HEK293 (cell line): ENCODE results near the gene INPPL1.

Experiments
- GFI1B ChIP-seq: fragments of 450-650 bp; formaldehyde crosslinking; IDR thresholded peaks from 2 replicates; pipeline ENCODE4 v1.5.1; 2016; ENCODE audit warnings: missing biosample characterization, missing genetic modification characterization
- REST ChIP-seq: fragments of 450-650 bp; formaldehyde crosslinking; IDR thresholded peaks from 2 replicates; pipeline ENCODE4 v1.5.1; 2016; ENCODE audit warnings: missing biosample characterization, missing genetic modification characterization
- TCF7L2 ChIP-seq: IDR thresholded peaks from 2 replicates; pipeline ENCODE4 v1.6.1; 2011; ENCODE audit warnings: low read depth, mild to moderate bottlenecking, inconsistent platforms, low read length, moderate library complexity, borderline replicate concordance
- ZNF24 ChIP-seq: fragments of 450-650 bp; formaldehyde crosslinking; IDR thresholded peaks from 2 replicates; pipeline ENCODE4 v1.5.1; 2016; ENCODE audit warnings: missing biosample characterization, missing genetic modification characterization
- ZNF274 ChIP-seq, 2 experiments: fragments of 200-500 bp in 1 of 2; fragments of 450-650 bp in 1 of 2; sonication (Bioruptor generic) in 1 of 2; formaldehyde crosslinking in 1 of 2; IDR thresholded peaks; 2 replicates each; pipeline versions ENCODE4 v1.5.1 to v1.6.1; 2014 to 2016; ENCODE audit warnings: borderline replicate concordance in 1 of 2, inconsistent platforms in 1 of 2, low read length in 1 of 2, missing biosample characterization in 1 of 2, missing genetic modification characterization in 1 of 2
- ZNF48 ChIP-seq: fragments of 450-650 bp; formaldehyde crosslinking; IDR thresholded peaks from 2 replicates; pipeline ENCODE4 v1.5.1; 2016; ENCODE audit warnings: missing biosample characterization, missing genetic modification characterization
- ZNF76 ChIP-seq: fragments of 450-650 bp; formaldehyde crosslinking; IDR thresholded peaks from 2 replicates; pipeline ENCODE4; 2016; ENCODE audit warnings: low read depth, missing biosample characterization, missing genetic modification characterization, borderline replicate concordance
- ZNF768 ChIP-seq: fragments of 450-650 bp; formaldehyde crosslinking; IDR thresholded peaks from 2 replicates; pipeline ENCODE4 v1.5.1; 2018; ENCODE audit warnings: missing biosample characterization, mild to moderate bottlenecking, missing genetic modification characterization
- TF ChIP-seq, protein P1 (sequence below): fragments of 450-650 bp; formaldehyde crosslinking; IDR thresholded peaks from 2 replicates; pipeline ENCODE4 v1.5.1; 2016; ENCODE audit warnings: missing biosample characterization, missing genetic modification characterization
- TF ChIP-seq, protein P2 (sequence below): fragments of 450-650 bp; formaldehyde crosslinking; IDR thresholded peaks from 2 replicates; pipeline ENCODE4 v1.5.1; 2016; ENCODE audit warnings: missing biosample characterization, missing genetic modification characterization

- TF ChIP-seq REST (no peak), ZNF24 (tag by site-specific recombination) (no peak), ZNF76 (tag by site-specific recombination) (no peak), GFI1B (tag by site-specific recombination) (no peak), ZNF274 (IDR thresholded peaks at IDR 0.05; ENCODE audit: low read length) (no peak), ZNF274 (tag by site-specific recombination; IDR thresholded peaks at IDR 0.05; ENCODE audit: borderline replicate concordance) (no peak), ZNF48 (tag by site-specific recombination) (no peak), TCF7L2 (no peak), ZNF768 (tag by site-specific recombination) (no peak)
- TF ChIP-seq, protein P1, sequence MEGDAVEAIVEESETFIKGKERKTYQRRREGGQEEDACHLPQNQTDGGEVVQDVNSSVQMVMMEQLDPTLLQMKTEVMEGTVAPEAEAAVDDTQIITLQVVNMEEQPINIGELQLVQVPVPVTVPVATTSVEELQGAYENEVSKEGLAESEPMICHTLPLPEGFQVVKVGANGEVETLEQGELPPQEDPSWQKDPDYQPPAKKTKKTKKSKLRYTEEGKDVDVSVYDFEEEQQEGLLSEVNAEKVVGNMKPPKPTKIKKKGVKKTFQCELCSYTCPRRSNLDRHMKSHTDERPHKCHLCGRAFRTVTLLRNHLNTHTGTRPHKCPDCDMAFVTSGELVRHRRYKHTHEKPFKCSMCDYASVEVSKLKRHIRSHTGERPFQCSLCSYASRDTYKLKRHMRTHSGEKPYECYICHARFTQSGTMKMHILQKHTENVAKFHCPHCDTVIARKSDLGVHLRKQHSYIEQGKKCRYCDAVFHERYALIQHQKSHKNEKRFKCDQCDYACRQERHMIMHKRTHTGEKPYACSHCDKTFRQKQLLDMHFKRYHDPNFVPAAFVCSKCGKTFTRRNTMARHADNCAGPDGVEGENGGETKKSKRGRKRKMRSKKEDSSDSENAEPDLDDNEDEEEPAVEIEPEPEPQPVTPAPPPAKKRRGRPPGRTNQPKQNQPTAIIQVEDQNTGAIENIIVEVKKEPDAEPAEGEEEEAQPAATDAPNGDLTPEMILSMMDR (tag by site-specific recombination): no peak
- TF ChIP-seq, protein P2, sequence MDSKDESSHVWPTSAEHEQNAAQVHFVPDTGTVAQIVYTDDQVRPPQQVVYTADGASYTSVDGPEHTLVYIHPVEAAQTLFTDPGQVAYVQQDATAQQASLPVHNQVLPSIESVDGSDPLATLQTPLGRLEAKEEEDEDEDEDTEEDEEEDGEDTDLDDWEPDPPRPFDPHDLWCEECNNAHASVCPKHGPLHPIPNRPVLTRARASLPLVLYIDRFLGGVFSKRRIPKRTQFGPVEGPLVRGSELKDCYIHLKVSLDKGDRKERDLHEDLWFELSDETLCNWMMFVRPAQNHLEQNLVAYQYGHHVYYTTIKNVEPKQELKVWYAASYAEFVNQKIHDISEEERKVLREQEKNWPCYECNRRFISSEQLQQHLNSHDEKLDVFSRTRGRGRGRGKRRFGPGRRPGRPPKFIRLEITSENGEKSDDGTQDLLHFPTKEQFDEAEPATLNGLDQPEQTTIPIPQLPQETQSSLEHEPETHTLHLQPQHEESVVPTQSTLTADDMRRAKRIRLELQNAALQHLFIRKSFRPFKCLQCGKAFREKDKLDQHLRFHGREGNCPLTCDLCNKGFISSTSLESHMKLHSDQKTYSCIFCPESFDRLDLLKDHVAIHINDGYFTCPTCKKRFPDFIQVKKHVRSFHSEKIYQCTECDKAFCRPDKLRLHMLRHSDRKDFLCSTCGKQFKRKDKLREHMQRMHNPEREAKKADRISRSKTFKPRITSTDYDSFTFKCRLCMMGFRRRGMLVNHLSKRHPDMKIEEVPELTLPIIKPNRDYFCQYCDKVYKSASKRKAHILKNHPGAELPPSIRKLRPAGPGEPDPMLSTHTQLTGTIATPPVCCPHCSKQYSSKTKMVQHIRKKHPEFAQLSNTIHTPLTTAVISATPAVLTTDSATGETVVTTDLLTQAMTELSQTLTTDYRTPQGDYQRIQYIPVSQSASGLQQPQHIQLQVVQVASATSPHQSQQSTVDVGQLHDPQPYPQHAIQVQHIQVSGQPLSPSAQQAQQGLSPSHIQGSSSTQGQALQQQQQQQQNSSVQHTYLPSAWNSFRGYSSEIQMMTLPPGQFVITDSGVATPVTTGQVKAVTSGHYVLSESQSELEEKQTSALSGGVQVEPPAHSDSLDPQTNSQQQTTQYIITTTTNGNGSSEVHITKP (tag by site-specific recombination): no peak
Observed at GRCh38 chr11:72221386-72222075, 3.0 kb upstream of the INPPL1 start.
